Tibial artery (tissue), 4 donors: ENCODE measurements around the gene CCDC17.

Source experiments
- DNase-seq, 2 donors: peaks; one replicate each; pipeline ENCODE4 v3.0.0-alpha.2; 2019
- H3K27ac ChIP-seq, 2 donors: fragments of 200-600 bp; sonication (generic) in 1 of 2; 1 replicate in 1 of 2; 2 replicates in 1 of 2; pipeline ENCODE4 v1.5.1; 2018 to 2019; ENCODE audit warnings: mild to moderate bottlenecking in 1 of 2
- H3K27me3 ChIP-seq, 2 donors: fragments of 200-600 bp; sonication (generic) in 1 of 2; one replicate each; pipeline versions ENCODE4 v1.5.1 to v1.6.0; 2016 to 2019
- H3K36me3 ChIP-seq, 3 donors: fragments of 200-600 bp; sonication (generic) in 2 of 3; one replicate each; pipeline ENCODE4 v1.5.1; 2016 to 2019; ENCODE audit warnings: mild to moderate bottlenecking in 2 of 3
- H3K4me1 ChIP-seq, 4 donors: fragments of 200-600 bp; sonication (generic) in 2 of 4; 1 replicate in 3 of 4; 2 replicates in 1 of 4; pipeline ENCODE4 v1.5.1; 2016 to 2019
- H3K4me3 ChIP-seq, 2 donors: fragments of 200-600 bp; sonication (generic) in 1 of 2; 1 replicate in 1 of 2; 2 replicates in 1 of 2; pipeline ENCODE4 v1.5.1; 2018 to 2019; ENCODE audit warnings: mild to moderate bottlenecking in 2 of 2
- H3K9me3 ChIP-seq, 3 donors: fragments of 200-600 bp; sonication (generic) in 1 of 3; one replicate each; pipeline ENCODE4 v1.5.1; 2016 to 2019
- CTCF ChIP-seq, 2 experiments: fragments of 200-600 bp in 1 of 2; fragments of 450-650 bp in 1 of 2; IDR thresholded peaks; one replicate each; pipeline ENCODE4 v1.5.1; 2017 to 2019; ENCODE audit warnings: antibody characterized with exemption in 2 of 2, mild to moderate bottlenecking in 1 of 2, moderate library complexity in 1 of 2
- intact Hi-C: fragments of 100-400 bp; cut with DNase I; formaldehyde crosslinking; loops from one replicate; pipeline ENCODE4 v1.15.0; 2023; ENCODE audit warnings: low total_unique reads

CCDC17 gene

GRCh38 chr1:45640293-45640692 lies 16.4 kb upstream of the CCDC17 start:
- TF ChIP-seq CTCF (IDR thresholded peaks at IDR 0.05) = no peak
- H3K27me3 ChIP-seq = no peaks in the 10 kb centered on the region
- DNase-seq = no peak
- H3K36me3 ChIP-seq = peaks cover 61 to 75% (median 65%) of the 10 kb centered on the region in 3 donors
- H3K27ac ChIP-seq = no peak overlapping the region
- intact Hi-C loops = no loop called here
- no peak overlapping the region for H3K4me3 ChIP-seq
- no peaks in the 10 kb centered on the region for H3K9me3 ChIP-seq
- no peaks in the 10 kb centered on the region for H3K4me1 ChIP-seq

GRCh38 chr1:45635211-45635610 lies 11.4 kb upstream of the CCDC17 start:
- no peaks in the 10 kb centered on the region for H3K27me3 ChIP-seq
- DNase-seq = no peak
- H3K4me1 ChIP-seq = no peaks in the 10 kb centered on the region
- H3K36me3 ChIP-seq = peaks cover 77 to 90% (median 86%) of the 10 kb centered on the region in 3 donors
- intact Hi-C loops = no loop called here
- no peak for TF ChIP-seq CTCF (IDR thresholded peaks at IDR 0.05)
- no peaks in the 10 kb centered on the region for H3K9me3 ChIP-seq
- no peak overlapping the region for H3K4me3 ChIP-seq
- H3K27ac ChIP-seq = no peak overlapping the region

GRCh38 chr1:45630429-45630828 lies 6.6 kb upstream of the CCDC17 start:
- no peak for TF ChIP-seq CTCF (IDR thresholded peaks at IDR 0.05)
- Histone ChIP-seq H3K36me3 (peaks cover 80 to 96% (median 85%) of the 10 kb centered on the region in 3 donors), H3K9me3 (no peaks in the 10 kb centered on the region), H3K4me3 (no peak overlapping the region), H3K27ac (no peak overlapping the region), H3K4me1 (no peaks in the 10 kb centered on the region), H3K27me3 (no peaks in the 10 kb centered on the region)
- intact Hi-C loops = no loop called here
- no peak for DNase-seq

- no peaks in the 10 kb centered on the region for H3K27me3 ChIP-seq
- no peaks in the 10 kb centered on the region for H3K9me3 ChIP-seq
- intact Hi-C loops = no loop called here
- peaks cover 78 to 94% (median 79%) of the 10 kb centered on the region in 3 donors for H3K36me3 ChIP-seq
- no peak for DNase-seq
- H3K4me1 ChIP-seq = no peaks in the 10 kb centered on the region
- no peak overlapping the region for H3K27ac ChIP-seq
- H3K4me3 ChIP-seq = no peak overlapping the region
- no peak for TF ChIP-seq CTCF (IDR thresholded peaks at IDR 0.05)
Measured at GRCh38 chr1:45629035-45629434, 5.2 kb upstream of the CCDC17 start.

GRCh38 chr1:45622524-45623394 lies 1.1 kb downstream of the CCDC17 start:
- intact Hi-C loops = no loop called here
- H3K4me3 ChIP-seq = peak overlapping the region; percentile 39 to 45
- H3K27ac ChIP-seq = peak overlapping the region; percentile 41 to 64
- peak in 1 of 2 donors; percentile 68 for DNase-seq
- TF ChIP-seq CTCF (IDR thresholded peaks at IDR 0.05) = no peak
- H3K9me3 ChIP-seq = no peaks in the 10 kb centered on the region
- H3K27me3 ChIP-seq = no peaks in the 10 kb centered on the region
- peaks cover 0 to 20% (median 6%) of the 10 kb centered on the region in 4 donors for H3K4me1 ChIP-seq
- H3K36me3 ChIP-seq = peaks cover 16 to 76% (median 36%) of the 10 kb centered on the region in 3 donors
